Stimulated activated memory B cell treated with anti-CD40 and anti-IgM and Interleukin-4, amounts not matched to agents 10 μg/mL and 1 μg/mL and 100 μg/mL, for 72 hours (primary cell): ENCODE data around the gene MAP3K1.

Experiments
- ATAC-seq: fragments of 150-1000 bp; cut with Tn5 transposase; 2 replicates; pipeline ENCODE4 v1.10.0; 2021
- H3K27ac Mint-ChIP-seq: one replicate; pipeline ENCODE4 v1.8.0; 2022; ENCODE audit warnings: mild to moderate bottlenecking, mixed read lengths
- H3K27me3 Mint-ChIP-seq: one replicate; pipeline ENCODE4 v1.8.0; 2022; ENCODE audit warnings: mixed read lengths
- H3K36me3 Mint-ChIP-seq: one replicate; pipeline ENCODE4 v1.8.0; 2022; ENCODE audit warnings: mixed read lengths
- H3K4me1 Mint-ChIP-seq: one replicate; pipeline ENCODE4 v1.8.0; 2022; ENCODE audit warnings: mixed read lengths
- H3K4me3 Mint-ChIP-seq: one replicate; pipeline ENCODE4 v1.8.0; 2022; ENCODE audit warnings: mild to moderate bottlenecking, moderate library complexity, mixed read lengths
- H3K9me3 Mint-ChIP-seq: one replicate; pipeline ENCODE4 v1.8.0; 2022; ENCODE audit warnings: mixed read lengths

Gene MAP3K1

GRCh38 chr5:56896763-56897162, 81.4 kb downstream of the MAP3K1 start:
- Mint-ChIP-seq H3K27ac (no peak overlapping the region), H3K27me3 (no peaks in the 10 kb centered on the region), H3K4me3 (no peak overlapping the region), H3K4me1 (peaks cover 13% of the 10 kb centered on the region), H3K36me3 (peaks cover 39% of the 10 kb centered on the region), H3K9me3 (no peaks in the 10 kb centered on the region)
- ATAC-seq: no peak

- Mint-ChIP-seq H3K4me3 (no peak overlapping the region), H3K27me3 (no peaks in the 10 kb centered on the region), H3K4me1 (peaks cover 5% of the 10 kb centered on the region), H3K27ac (no peak overlapping the region), H3K9me3 (no peaks in the 10 kb centered on the region), H3K36me3 (peaks cover 31% of the 10 kb centered on the region)
- ATAC-seq: no peak
Observed at GRCh38 chr5:56898213-56898612, 82.9 kb downstream of the MAP3K1 start.

GRCh38 chr5:56900395-56900794, 85.0 kb downstream of the MAP3K1 start:
- no peak overlapping the region for H3K4me3 Mint-ChIP-seq
- H3K4me1 Mint-ChIP-seq: no peaks in the 10 kb centered on the region
- no peaks in the 10 kb centered on the region for H3K27me3 Mint-ChIP-seq
- peaks cover 3% of the 10 kb centered on the region for H3K9me3 Mint-ChIP-seq
- peaks cover 18% of the 10 kb centered on the region for H3K36me3 Mint-ChIP-seq
- ATAC-seq: peak; percentile 54
- H3K27ac Mint-ChIP-seq: no peak overlapping the region

- peaks cover 3% of the 10 kb centered on the region for H3K9me3 Mint-ChIP-seq
- no peaks in the 10 kb centered on the region for H3K27me3 Mint-ChIP-seq
- H3K36me3 Mint-ChIP-seq: peaks cover 14% of the 10 kb centered on the region
- H3K27ac Mint-ChIP-seq: no peak overlapping the region
- ATAC-seq: peak; percentile 53
- H3K4me3 Mint-ChIP-seq: no peak overlapping the region
- no peaks in the 10 kb centered on the region for H3K4me1 Mint-ChIP-seq
Observed at GRCh38 chr5:56900858-56901578, 85.7 kb downstream of the MAP3K1 start.

- H3K4me3 Mint-ChIP-seq: peak overlapping the region; percentile 96
- ATAC-seq: peak; percentile 65
- no peaks in the 10 kb centered on the region for H3K36me3 Mint-ChIP-seq
- H3K4me1 Mint-ChIP-seq: peaks cover 25% of the 10 kb centered on the region
- H3K27ac Mint-ChIP-seq: peak overlapping the region; percentile 97
- H3K9me3 Mint-ChIP-seq: peaks cover 5% of the 10 kb centered on the region
- no peaks in the 10 kb centered on the region for H3K27me3 Mint-ChIP-seq
Observed at GRCh38 chr5:56908942-56909293, 93.6 kb downstream of the MAP3K1 start.

GRCh38 chr5:56909294-56910209, 94.2 kb downstream of the MAP3K1 start, which contains the start of gene SETD9:
TSS of gene SETD9 (plus strand) at chr5:56909596. CDS start at chr5:56909646, 50 bp downstream.
- H3K4me1 Mint-ChIP-seq: peaks cover 25% of the 10 kb centered on the region
- H3K4me3 Mint-ChIP-seq: peak within 1 kb of the TSS; percentile 96
- peak; percentile 94 for ATAC-seq
- H3K27me3 Mint-ChIP-seq: no peaks in the 10 kb centered on the region
- H3K9me3 Mint-ChIP-seq: peaks cover 3% of the 10 kb centered on the region
- H3K27ac Mint-ChIP-seq: peak within 1 kb of the TSS; percentile 97
- H3K36me3 Mint-ChIP-seq: no peaks in the 10 kb centered on the region

GRCh38 chr5:56910210-56910965, 95.0 kb downstream of the MAP3K1 start:
- peak overlapping the region; percentile 96 for H3K4me3 Mint-ChIP-seq
- no peaks in the 10 kb centered on the region for H3K27me3 Mint-ChIP-seq
- no peaks in the 10 kb centered on the region for H3K36me3 Mint-ChIP-seq
- H3K27ac Mint-ChIP-seq: peak overlapping the region; percentile 97
- H3K4me1 Mint-ChIP-seq: peaks cover 25% of the 10 kb centered on the region
- peaks cover 3% of the 10 kb centered on the region for H3K9me3 Mint-ChIP-seq
- peak; percentile 36 for ATAC-seq

- H3K36me3 Mint-ChIP-seq: peaks cover 7% of the 10 kb centered on the region
- H3K4me3 Mint-ChIP-seq: no peak overlapping the region
- H3K27ac Mint-ChIP-seq: no peak overlapping the region
- peaks cover 17% of the 10 kb centered on the region for H3K4me1 Mint-ChIP-seq
- H3K9me3 Mint-ChIP-seq: no peaks in the 10 kb centered on the region
- no peak for ATAC-seq
- H3K27me3 Mint-ChIP-seq: no peaks in the 10 kb centered on the region
Observed at GRCh38 chr5:56913766-56914165, 98.4 kb downstream of the MAP3K1 start.

- H3K36me3 Mint-ChIP-seq: peaks cover 7% of the 10 kb centered on the region
- no peak for ATAC-seq
- H3K4me1 Mint-ChIP-seq: peaks cover 13% of the 10 kb centered on the region
- H3K4me3 Mint-ChIP-seq: no peak overlapping the region
- no peak overlapping the region for H3K27ac Mint-ChIP-seq
- H3K9me3 Mint-ChIP-seq: no peaks in the 10 kb centered on the region
- no peaks in the 10 kb centered on the region for H3K27me3 Mint-ChIP-seq
Observed at GRCh38 chr5:56914678-56915077, 99.3 kb downstream of the MAP3K1 start.

- Mint-ChIP-seq H3K27ac (no peak overlapping the region), H3K36me3 (peaks cover 11% of the 10 kb centered on the region), H3K9me3 (no peaks in the 10 kb centered on the region), H3K4me3 (no peak overlapping the region), H3K4me1 (no peaks in the 10 kb centered on the region), H3K27me3 (no peaks in the 10 kb centered on the region)
- ATAC-seq: no peak
Observed at GRCh38 chr5:56917534-56917933, 102.2 kb downstream of the MAP3K1 start.

GRCh38 chr5:56918054-56918453, 102.7 kb downstream of the MAP3K1 start:
- Mint-ChIP-seq H3K9me3 (no peaks in the 10 kb centered on the region), H3K4me1 (no peaks in the 10 kb centered on the region), H3K4me3 (no peak overlapping the region), H3K36me3 (peaks cover 16% of the 10 kb centered on the region), H3K27ac (no peak overlapping the region), H3K27me3 (no peaks in the 10 kb centered on the region)
- ATAC-seq: no peak

- Mint-ChIP-seq H3K4me3 (no peak overlapping the region), H3K4me1 (no peaks in the 10 kb centered on the region), H3K9me3 (no peaks in the 10 kb centered on the region), H3K27ac (no peak overlapping the region), H3K36me3 (peaks cover 25% of the 10 kb centered on the region), H3K27me3 (no peaks in the 10 kb centered on the region)
- no peak for ATAC-seq
Observed at GRCh38 chr5:56919942-56920662, 104.8 kb downstream of the MAP3K1 start.

GRCh38 chr5:56922922-56923321, 107.6 kb downstream of the MAP3K1 start:
- no peak overlapping the region for H3K27ac Mint-ChIP-seq
- no peaks in the 10 kb centered on the region for H3K9me3 Mint-ChIP-seq
- H3K36me3 Mint-ChIP-seq: peaks cover 44% of the 10 kb centered on the region
- no peak overlapping the region for H3K4me3 Mint-ChIP-seq
- no peak for ATAC-seq
- H3K4me1 Mint-ChIP-seq: no peaks in the 10 kb centered on the region
- no peaks in the 10 kb centered on the region for H3K27me3 Mint-ChIP-seq

GRCh38 chr5:56934325-56934724, 119.0 kb downstream of the MAP3K1 start:
- H3K9me3 Mint-ChIP-seq: no peaks in the 10 kb centered on the region
- peaks cover 49% of the 10 kb centered on the region for H3K36me3 Mint-ChIP-seq
- ATAC-seq: no peak
- H3K27me3 Mint-ChIP-seq: no peaks in the 10 kb centered on the region
- H3K4me3 Mint-ChIP-seq: no peak overlapping the region
- no peaks in the 10 kb centered on the region for H3K4me1 Mint-ChIP-seq
- H3K27ac Mint-ChIP-seq: no peak overlapping the region

GRCh38 chr5:56938858-56939257, 123.5 kb downstream of the MAP3K1 start:
- Mint-ChIP-seq H3K36me3 (peaks cover 77% of the 10 kb centered on the region), H3K27ac (no peak overlapping the region), H3K4me1 (peaks cover 16% of the 10 kb centered on the region), H3K9me3 (no peaks in the 10 kb centered on the region), H3K4me3 (no peak overlapping the region), H3K27me3 (no peaks in the 10 kb centered on the region)
- no peak for ATAC-seq
